GM23338 (cell line): ENCODE data around the gene AGAP2. TPM values are rescaled to one million over a fixed set of nuclear protein-coding genes. Genes with fewer than 3 reads are reported as not detected.

ENCODE experiments used
- ATAC-seq: fragments of 200-7000 bp; cut with Tn5 transposase; 3 replicates; pipeline ENCODE4 v1.9.1; 2020
- DNase-seq: peaks from one replicate; pipeline ENCODE4 v3.0.0-alpha.2; 2015; ENCODE audit warnings: low spot score
- H2AFZ ChIP-seq: fragments of 200-600 bp; sonication (generic); 2 replicates; pipeline ENCODE4 v1.8.0; 2016; ENCODE audit warnings: antibody characterized with exemption, mild to moderate bottlenecking, moderate library complexity
- H3F3A ChIP-seq: fragments of 200-600 bp; sonication (generic); replicated peaks from 2 replicates; pipeline ENCODE4 v1.8.0; 2017; ENCODE audit warnings: antibody characterized with exemption, mixed run types, low read depth
- H3K27ac ChIP-seq: fragments of 200-600 bp; sonication (generic); 2 replicates; pipeline ENCODE4 v1.6.1; 2016; ENCODE audit warnings: low read depth
- H3K27me3 ChIP-seq: fragments of 200-600 bp; sonication (generic); 2 replicates; pipeline ENCODE4 v1.8.0; 2016; ENCODE audit warnings: mild to moderate bottlenecking, mixed run types, moderate library complexity; ENCODE audit not compliant: insufficient read depth
- H3K36me3 ChIP-seq: fragments of 200-600 bp; sonication (generic); 2 replicates; pipeline ENCODE4 v1.8.0; 2016; ENCODE audit warnings: mild to moderate bottlenecking; ENCODE audit not compliant: insufficient read depth
- H3K4me1 ChIP-seq: fragments of 200-600 bp; sonication (generic); 2 replicates; pipeline ENCODE4 v1.8.0; 2016; ENCODE audit warnings: mild to moderate bottlenecking, moderate library complexity; ENCODE audit not compliant: insufficient read depth
- H3K4me2 ChIP-seq: fragments of 200-600 bp; sonication (generic); 2 replicates; pipeline ENCODE4 v1.7.1; 2017; ENCODE audit warnings: mixed run types
- H3K4me3 ChIP-seq: fragments of 200-600 bp; sonication (generic); 2 replicates; pipeline ENCODE4 v1.6.1; 2016; ENCODE audit warnings: mixed run types
- H3K79me2 ChIP-seq: fragments of 200-600 bp; sonication (generic); replicated peaks from 2 replicates; pipeline ENCODE4 v1.8.0; 2017; ENCODE audit warnings: mild to moderate bottlenecking; ENCODE audit not compliant: insufficient read depth
- H3K9me2 ChIP-seq: fragments of 200-600 bp; sonication (generic); 2 replicates; pipeline ENCODE4 v1.8.0; 2017; ENCODE audit not compliant: insufficient read depth
- H4K20me1 ChIP-seq: fragments of 200-600 bp; sonication (generic); replicated peaks from 2 replicates; pipeline ENCODE4 v1.8.0; 2017; ENCODE audit warnings: mild to moderate bottlenecking; ENCODE audit not compliant: insufficient read depth
- H3K27ac Mint-ChIP-seq: 2 replicates; pipeline ENCODE4 v1.8.0; 2020; ENCODE audit warnings: inconsistent platforms, mild to moderate bottlenecking, moderate library complexity, mixed read lengths
- H3K27me3 Mint-ChIP-seq: 3 replicates; pipeline ENCODE4 v1.8.0; 2022; ENCODE audit warnings: low read depth, mild to moderate bottlenecking, moderate library complexity, mixed read lengths, inconsistent platforms; ENCODE audit not compliant: insufficient read depth, poor library complexity
- H3K36me3 Mint-ChIP-seq: 3 replicates; pipeline ENCODE4 v1.8.0; 2021; ENCODE audit warnings: low read depth, mild to moderate bottlenecking, inconsistent platforms, moderate library complexity, mixed read lengths
- H3K4me1 Mint-ChIP-seq: 3 replicates; pipeline ENCODE4 v1.8.0; 2020; ENCODE audit warnings: mild to moderate bottlenecking, inconsistent platforms, mixed read lengths
- H3K4me3 Mint-ChIP-seq: 3 replicates; pipeline ENCODE4 v1.8.0; 2021; ENCODE audit warnings: moderate library complexity, mild to moderate bottlenecking, inconsistent platforms, mixed read lengths
- H3K9me3 Mint-ChIP-seq: 3 replicates; pipeline ENCODE4 v1.8.0; 2020; ENCODE audit warnings: moderate library complexity, mild to moderate bottlenecking, inconsistent platforms, mixed read lengths
- CREB1 ChIP-seq: fragments of 250-450 bp; sonication (Bioruptor Pico); IDR thresholded peaks from 2 replicates; pipeline ENCODE4 v1.5.0; 2020; ENCODE audit warnings: low read depth, mild to moderate bottlenecking, moderate library complexity
- CTCF ChIP-seq, 2 experiments: fragments of 200-600 bp in 1 of 2; sonication (generic) in 1 of 2; conservative IDR thresholded peaks; 2 replicates each; pipeline versions ENCODE4 v1.5.1 to v1.6.1; 2016 to 2017; ENCODE audit warnings: antibody characterized with exemption in 2 of 2, low read depth in 2 of 2, mild to moderate bottlenecking in 2 of 2, moderate library complexity in 1 of 2
- ETS1 ChIP-seq: IDR thresholded peaks from 2 replicates; pipeline ENCODE4 v1.6.1; 2016; ENCODE audit warnings: antibody characterized with exemption
- EZH2 ChIP-seq: fragments of 200-600 bp; sonication (generic); IDR thresholded peaks from one replicate; pipeline ENCODE4 v1.8.0; 2017; ENCODE audit warnings: antibody characterized with exemption, mild to moderate bottlenecking, low read depth; ENCODE audit not compliant: unreplicated experiment
- EZH2phosphoT487 ChIP-seq: fragments of 200-600 bp; sonication (generic); IDR thresholded peaks from one replicate; pipeline ENCODE4 v1.8.1; 2018; ENCODE audit warnings: antibody characterized with exemption; ENCODE audit not compliant: unreplicated experiment
- JUNB ChIP-seq: IDR thresholded peaks from one replicate; pipeline ENCODE4 v1.6.1; 2016; ENCODE audit warnings: antibody characterized with exemption; ENCODE audit not compliant: unreplicated experiment
- NANOG ChIP-seq: IDR thresholded peaks from 2 replicates; pipeline ENCODE4 v1.6.1; 2016; ENCODE audit warnings: antibody characterized with exemption, borderline replicate concordance
- POLR2AphosphoS5 ChIP-seq: IDR thresholded peaks from 2 replicates; pipeline ENCODE4 v1.6.1; 2016; ENCODE audit warnings: antibody characterized with exemption, low read depth
- REST ChIP-seq: IDR thresholded peaks from one replicate; pipeline ENCODE4 v1.6.1; 2018; ENCODE audit warnings: antibody characterized with exemption; ENCODE audit not compliant: unreplicated experiment
- STAT1 ChIP-seq: IDR thresholded peaks from one replicate; pipeline ENCODE4 v1.6.1; 2016; ENCODE audit warnings: antibody characterized with exemption; ENCODE audit not compliant: unreplicated experiment
- ZNF114 ChIP-seq: fragments of 250-450 bp; sonication (Bioruptor Pico); IDR thresholded peaks from 2 replicates; pipeline ENCODE4 v1.5.0; 2020; ENCODE audit warnings: mild to moderate bottlenecking, moderate library complexity
- ZNF331 ChIP-seq: fragments of 250-450 bp; sonication (Bioruptor Pico); IDR thresholded peaks from 2 replicates; pipeline ENCODE4 v1.5.0; 2020; ENCODE audit warnings: low read depth, mild to moderate bottlenecking, moderate library complexity
- ZNF462 ChIP-seq: fragments of 250-450 bp; sonication (Bioruptor Pico); IDR thresholded peaks from 2 replicates; pipeline ENCODE4 v1.5.0; 2020; ENCODE audit warnings: mild to moderate bottlenecking, moderate library complexity
- polyA plus RNA-seq: library from polyadenylated mRNA; unstranded; fragments of >200 nt; fragmentation: Nextera tagmentation; extraction: Ambion mirVana; gene quantifications from 2 replicates; pipeline ENCODE4 v1.2.1, GENCODE V29; 2016
- total RNA-seq: library from RNA; depleted of rRNA; stranded (reverse); fragments of >200 nt; shearing (Covaris generic); gene quantifications from 2 replicates; pipeline ENCODE4 v1.2.3, GENCODE V29; 2014

The AGAP2 gene
- total and polyA plus RNA-seq, 2 experiments from 2014 or later = 0.36 to 1.3 TPM

GRCh38 chr12:57695770-57696432 lies 42.6 kb downstream of the AGAP2 start:
- Mint-ChIP-seq H3K4me3 (no peak overlapping the region), H3K27me3 (peaks cover 4% of the 10 kb centered on the region), H3K27ac (no peak overlapping the region), H3K9me3 (no peaks in the 10 kb centered on the region), H3K36me3 (peaks cover 11% of the 10 kb centered on the region), H3K4me1 (no peaks in the 10 kb centered on the region)
- H3K27ac ChIP-seq = no peak overlapping the region
- no peak overlapping the region for H2AFZ ChIP-seq
- no peaks in the 10 kb centered on the region for H3K9me2 ChIP-seq
- TF ChIP-seq REST (no peak), ZNF462 (CRISPR knock-in tag) (no peak), STAT1 (no peak), CREB1 (no peak), NANOG (no peak), EZH2phosphoT487 (no peak), CTCF (conservative IDR thresholded peaks at IDR 0.05; ENCODE audit: low read depth in 2 of 2) (no peak), ZNF331 (no peak), ETS1 (no peak), EZH2 (no peak), POLR2AphosphoS5 (no peak), JUNB (no peak), ZNF114 (no peak)
- no peaks in the 10 kb centered on the region for H4K20me1 ChIP-seq
- H3K4me2 ChIP-seq = no peak overlapping the region
- H3K27me3 ChIP-seq = no peaks in the 10 kb centered on the region
- DNase-seq (no peak), ATAC-seq (no peak)
- peaks cover 4% of the 10 kb centered on the region; the same call in 1 of the 2 replicates for H3K4me1 ChIP-seq
- no peaks in the 10 kb centered on the region for H3K36me3 ChIP-seq
- no peaks in the 10 kb centered on the region for H3F3A ChIP-seq
- 0 out of 2 replicates have a peak, but pooled peaks cover 4% of the 10 kb centered on the region for H3K79me2 ChIP-seq
- no peak overlapping the region for H3K4me3 ChIP-seq
